AG09309 (cell line): ENCODE measurements around the gene TAF11L2.
"Not testable (repeated sequence)": the region's sequence is repeated elsewhere in the genome, so short reads cannot be mapped to it uniquely, and the experiment has no call there.

Source experiments
- DNase-seq: peaks from one replicate; pipeline ENCODE4 v3.0.0-alpha.2; 2010; ENCODE audit warnings: low read depth
- H3K4me3 ChIP-seq: 2 replicates; pipeline ENCODE4 v1.5.1; 2011; ENCODE audit warnings: mild to moderate bottlenecking, low read depth, low read length, moderate library complexity; ENCODE audit not compliant: control insufficient read depth
- CTCF ChIP-seq: IDR thresholded peaks from 2 replicates; pipeline ENCODE4 v1.5.1; 2011; ENCODE audit warnings: mild to moderate bottlenecking, low read depth, low read length, inconsistent platforms; ENCODE audit not compliant: insufficient read depth, control insufficient read depth; ENCODE audit errors: missing control alignments

The TAF11L2 gene

DNA sequence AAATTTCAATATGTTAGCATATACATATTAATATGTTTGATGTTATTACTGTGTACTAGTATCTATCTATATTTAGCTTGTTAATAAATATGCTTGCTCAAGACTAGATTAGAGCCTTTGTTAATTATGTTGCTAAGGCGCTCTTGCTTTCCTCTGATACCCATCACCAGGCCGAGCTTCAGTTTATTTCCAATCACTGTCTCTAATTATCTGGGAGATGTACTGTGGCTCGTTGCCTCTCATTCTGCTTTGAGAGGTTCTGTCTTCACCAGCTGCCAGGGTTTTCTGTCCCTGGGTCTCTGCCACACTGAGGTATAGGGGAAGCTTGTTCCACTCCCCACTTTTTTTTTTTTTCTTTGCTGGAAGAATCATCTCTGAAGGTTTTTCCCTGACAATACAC, 21.0 kb upstream of the TAF11L2 start:
- TF ChIP-seq CTCF: no peak
- DNase-seq: no peak
- H3K4me3 ChIP-seq: no peak overlapping the region

DNA sequence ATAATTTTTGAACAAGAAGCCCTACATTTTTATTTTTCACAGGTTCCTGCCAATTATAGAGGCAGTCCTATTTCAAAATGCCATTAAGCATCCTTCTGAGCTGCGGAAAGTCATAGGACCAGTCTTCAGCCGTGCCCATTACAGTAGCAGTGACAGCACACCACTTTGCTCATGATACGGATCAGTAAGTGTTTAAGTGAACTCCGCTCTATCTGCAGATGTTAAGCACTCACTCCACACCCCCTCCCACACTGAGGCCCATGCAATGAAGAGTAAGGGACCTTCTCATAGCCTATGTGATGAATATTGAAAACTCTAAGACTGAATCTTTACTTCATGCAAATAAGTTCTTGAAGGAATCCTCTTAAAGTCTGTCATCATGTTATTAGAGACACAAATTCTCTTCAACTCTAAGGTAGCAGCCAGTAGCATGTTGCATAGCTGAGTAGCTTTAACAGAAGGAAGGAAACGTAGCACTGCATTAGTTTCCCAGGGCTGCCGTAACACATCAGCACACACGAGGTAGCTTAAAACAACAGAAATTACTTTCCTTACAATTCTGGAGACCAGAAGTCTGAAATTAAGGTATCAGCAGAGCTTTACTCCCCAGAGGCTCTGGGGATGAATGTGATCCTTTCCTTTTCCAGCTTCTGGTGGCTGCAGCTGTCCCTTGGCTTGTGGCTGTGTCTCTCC, 20.3 kb upstream of the TAF11L2 start:
- H3K4me3 ChIP-seq: no peak overlapping the region
- no peak for TF ChIP-seq CTCF
- no peak for DNase-seq

- H3K4me3 ChIP-seq: no peak overlapping the region
- DNase-seq: no peak
- no peak for TF ChIP-seq CTCF
Measured at GRCh38 chr5:17481378-17481777, 16.7 kb upstream of the TAF11L2 start.

GRCh38 chr5:17482790-17483189, 15.2 kb upstream of the TAF11L2 start:
- H3K4me3 ChIP-seq: no peak overlapping the region
- TF ChIP-seq CTCF: no peak
- DNase-seq: no peak

DNA sequence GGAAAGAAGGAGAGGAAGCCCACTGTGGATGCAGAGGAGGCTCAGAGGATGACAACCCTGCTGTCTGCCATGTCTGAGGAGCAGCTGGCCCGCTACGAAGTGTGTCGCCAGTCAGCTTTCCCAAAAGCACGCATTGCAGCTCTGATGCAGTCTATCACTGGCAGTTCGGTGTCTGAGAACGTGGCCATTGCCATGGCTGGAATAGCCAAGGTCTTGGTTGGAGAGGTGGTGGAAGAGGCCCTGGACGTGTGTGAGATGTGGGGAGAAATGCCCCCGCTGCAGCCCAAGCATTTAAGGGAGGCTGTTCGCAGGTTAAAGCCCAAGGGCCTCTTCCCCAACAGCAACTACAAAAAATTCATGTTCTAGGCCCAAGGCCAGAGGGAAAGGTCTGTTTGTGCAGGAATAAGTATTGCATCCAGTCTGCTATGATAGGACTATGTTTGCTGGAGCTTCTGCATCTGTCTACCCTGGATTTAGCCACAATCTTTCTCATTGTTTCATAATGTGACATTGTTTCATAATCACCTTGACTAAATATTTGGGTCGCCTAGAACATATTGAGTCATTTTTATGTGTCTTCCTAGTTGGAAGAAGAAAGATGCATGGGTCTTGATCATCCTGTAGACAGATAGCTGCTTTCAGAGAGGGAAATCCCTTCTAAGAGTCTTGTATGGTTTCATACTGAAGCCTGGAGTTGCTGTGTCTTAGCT, 11.4 kb upstream of the TAF11L2 start:
- not testable (repeated sequence) for H3K4me3 ChIP-seq, DNase-seq

DNA sequence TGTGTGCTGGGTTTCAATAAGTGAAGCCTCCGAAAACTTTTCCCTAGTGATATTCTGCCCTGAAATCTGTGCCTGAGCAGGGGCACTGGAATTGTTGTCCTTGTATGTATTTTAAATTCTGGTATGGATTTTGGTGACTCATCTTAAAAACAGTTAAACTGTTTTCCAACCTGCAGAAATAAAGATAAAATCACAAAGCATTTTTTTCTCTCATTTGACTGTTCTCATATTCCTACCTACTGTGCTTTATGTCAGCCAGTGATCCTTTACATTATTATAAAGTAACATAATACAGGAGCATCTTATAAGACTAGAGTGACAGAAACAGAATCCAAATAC, 10.9 kb upstream of the TAF11L2 start:
- H3K4me3 ChIP-seq: no peak overlapping the region
- TF ChIP-seq CTCF: no peak
- no peak for DNase-seq

- H3K4me3 ChIP-seq, DNase-seq: not testable (repeated sequence)
Measured at GRCh38 chr5:17491257-17491656, 6.8 kb upstream of the TAF11L2 start.

- no peak for DNase-seq
- no peak for TF ChIP-seq CTCF
Measured at GRCh38 chr5:17492770-17493169, 5.3 kb upstream of the TAF11L2 start.

More at GRCh38 chr5:17492770-17493169, 5.3 kb upstream of the TAF11L2 start:
- no peak overlapping the region for H3K4me3 ChIP-seq
